OCI-LY1 (cell line): ENCODE data around the gene CDC42EP2.

Experiments
- CTCF ChIP-seq: fragments of 200-600 bp; sonication (generic), shearing (Covaris generic); IDR thresholded peaks from 2 replicates; pipeline ENCODE4 v1.5.1; 2017; ENCODE audit warnings: mild to moderate bottlenecking, antibody characterized with exemption, low read length, moderate library complexity, mixed read lengths
- EZH2 ChIP-seq: fragments of 200-600 bp; sonication (generic), shearing (Covaris generic); IDR thresholded peaks from 2 replicates; pipeline ENCODE4 v1.8.0; 2017; ENCODE audit warnings: borderline replicate concordance, mixed run types, mild to moderate bottlenecking, antibody characterized with exemption, low read length, moderate library complexity, mixed read lengths

- no peak for TF ChIP-seq CTCF
- TF ChIP-seq EZH2: no peak
Observed at GRCh38 chr11:65280646-65281045, 34.0 kb upstream of the CDC42EP2 start.
